WTC11 (cell line): Measurements from ENCODE around the gene LTBR. TPM values are rescaled to one million over a fixed set of nuclear protein-coding genes. Genes with fewer than 3 reads are reported as not detected.

ENCODE experiments used
- ATAC-seq: fragments of 200-7000 bp; cut with Tn5 transposase; 2 replicates; pipeline ENCODE4 v1.10.0; 2021; ENCODE audit warnings: mild to moderate bottlenecking, moderate library complexity
- CTCF ChIA-PET: fragments of 300-600 bp; sonication (Branson Sonifier 250); formaldehyde crosslinking; loops from one replicate; lab custom pipeline; 2021; ENCODE audit warnings: antibody characterized with exemption; lab: Charles Lee
- POLR2A ChIA-PET: fragments of 350-600 bp; sonication (Branson Sonifier 250); formaldehyde crosslinking; loops from one replicate; lab custom pipeline; 2021; ENCODE audit warnings: antibody characterized with exemption; lab: Charles Lee
- DNase-seq: peaks from one replicate; pipeline ENCODE4 v3.0.0; 2021; ENCODE audit warnings: low spot score
- H3K27ac Mint-ChIP-seq: 2 replicates; pipeline ENCODE4 v1.8.0; 2021; ENCODE audit warnings: mixed read lengths
- H3K27me3 Mint-ChIP-seq: 2 replicates; pipeline ENCODE4 v1.8.0; 2021; ENCODE audit warnings: low read depth, mild to moderate bottlenecking, moderate library complexity, mixed read lengths
- H3K36me3 Mint-ChIP-seq: 2 replicates; pipeline ENCODE4 v1.8.0; 2021; ENCODE audit warnings: mixed read lengths
- H3K4me1 Mint-ChIP-seq: 2 replicates; pipeline ENCODE4 v1.8.0; 2022; ENCODE audit warnings: mixed read lengths
- H3K4me3 Mint-ChIP-seq: 2 replicates; pipeline ENCODE4 v1.8.0; 2021; ENCODE audit warnings: mild to moderate bottlenecking, moderate library complexity, mixed read lengths
- H3K9me3 Mint-ChIP-seq: 2 replicates; pipeline ENCODE4 v1.8.0; 2021; ENCODE audit warnings: mixed read lengths
- CREB1 ChIP-seq: sonication (generic); formaldehyde crosslinking; IDR thresholded peaks from 2 replicates; pipeline ENCODE4 v1.8.0; 2023; ENCODE audit warnings: mild to moderate bottlenecking, missing genetic modification reagents
- ELF4 ChIP-seq: sonication (generic); formaldehyde crosslinking; IDR thresholded peaks from 2 replicates; pipeline ENCODE4 v1.8.1; 2022; ENCODE audit warnings: low read depth, mild to moderate bottlenecking, moderate library complexity, missing genetic modification reagents
- GRHL2 ChIP-seq: fragments of 250-450 bp; sonication (Bioruptor Pico); IDR thresholded peaks from 2 replicates; pipeline ENCODE4 v1.8.0; 2022; ENCODE audit warnings: mild to moderate bottlenecking, moderate library complexity; ENCODE audit not compliant: insufficient replicate concordance, severe bottlenecking
- NFYB ChIP-seq: sonication (generic); formaldehyde crosslinking; conservative IDR thresholded peaks from 2 replicates; pipeline ENCODE4 v1.8.0; 2022; ENCODE audit warnings: low read depth, missing genetic modification reagents
- NR1H2 ChIP-seq: sonication (generic); formaldehyde crosslinking; IDR thresholded peaks from 2 replicates; pipeline ENCODE4 v1.9.0; 2021; ENCODE audit warnings: mild to moderate bottlenecking, moderate library complexity, missing genetic modification reagents
- OVOL2 ChIP-seq: fragments of 250-450 bp; sonication (Bioruptor Pico); IDR thresholded peaks from 2 replicates; pipeline ENCODE4 v1.9.0; 2021; ENCODE audit warnings: mild to moderate bottlenecking, borderline replicate concordance
- SOX15 ChIP-seq: fragments of 250-450 bp; sonication (Bioruptor Pico); IDR thresholded peaks from 2 replicates; pipeline ENCODE4 v1.9.0; 2021; ENCODE audit warnings: mild to moderate bottlenecking
- TEAD1 ChIP-seq: sonication (generic); formaldehyde crosslinking; IDR thresholded peaks from 2 replicates; pipeline ENCODE4 v1.8.0; 2022; ENCODE audit warnings: mild to moderate bottlenecking, missing genetic modification reagents
- ZBTB21 ChIP-seq: sonication (generic); formaldehyde crosslinking; IDR thresholded peaks from 2 replicates; pipeline ENCODE4 v1.8.1; 2023; ENCODE audit warnings: mild to moderate bottlenecking, missing genetic modification reagents, borderline replicate concordance
- ZNF232 ChIP-seq: sonication (generic); formaldehyde crosslinking; IDR thresholded peaks from 2 replicates; pipeline ENCODE4 v1.8.0; 2022; ENCODE audit warnings: mild to moderate bottlenecking, missing genetic modification reagents
- ZNF317 ChIP-seq: sonication (generic); formaldehyde crosslinking; IDR thresholded peaks from 2 replicates; pipeline ENCODE4 v1.8.1; 2023; ENCODE audit warnings: low read depth, mild to moderate bottlenecking, moderate library complexity, missing genetic modification reagents, borderline replicate concordance
- ZNF396 ChIP-seq: fragments of 250-450 bp; sonication (Bioruptor Pico); IDR thresholded peaks from 2 replicates; pipeline ENCODE4 v1.8.0; 2021; ENCODE audit warnings: mild to moderate bottlenecking, moderate library complexity, borderline replicate concordance
- total RNA-seq: library from RNA; stranded (reverse); gene quantifications from 3 replicates; pipeline ENCODE4 v1.2.3, GENCODE V29; 2021
- TF ChIP-seq, protein P1 (sequence below): sonication (generic); formaldehyde crosslinking; IDR thresholded peaks from 2 replicates; pipeline ENCODE4 v1.8.1; 2022; ENCODE audit warnings: mild to moderate bottlenecking, moderate library complexity, missing genetic modification reagents
- TF ChIP-seq, protein P2 (sequence below): sonication (generic); formaldehyde crosslinking; IDR thresholded peaks from 2 replicates; pipeline ENCODE4 v1.8.1; 2022; ENCODE audit warnings: low read depth, mild to moderate bottlenecking, moderate library complexity, missing genetic modification reagents, borderline replicate concordance
- TF ChIP-seq, protein P3 (sequence below): fragments of 250-450 bp; sonication (Bioruptor Pico); IDR thresholded peaks from 2 replicates; pipeline ENCODE4 v1.9.0; 2021; ENCODE audit warnings: mild to moderate bottlenecking
- TF ChIP-seq, protein P4 (sequence below): fragments of 250-450 bp; sonication (Bioruptor Pico); IDR thresholded peaks from 2 replicates; pipeline ENCODE4 v2.1.2; 2022; ENCODE audit warnings: mild to moderate bottlenecking, moderate library complexity
- TF ChIP-seq, protein P5 (sequence below): sonication (generic); formaldehyde crosslinking; IDR thresholded peaks from 2 replicates; pipeline ENCODE4 v1.8.1; 2022; ENCODE audit warnings: missing genetic modification reagents, borderline replicate concordance
- TF ChIP-seq, protein P6 (sequence below): sonication (generic); formaldehyde crosslinking; IDR thresholded peaks from 2 replicates; pipeline ENCODE4 v1.8.0; 2023; ENCODE audit warnings: mild to moderate bottlenecking, missing genetic modification reagents
- TF ChIP-seq, protein P7 (sequence below): sonication (generic); formaldehyde crosslinking; IDR thresholded peaks from 2 replicates; pipeline ENCODE4 v1.8.1; 2023; ENCODE audit warnings: mild to moderate bottlenecking, missing genetic modification reagents, moderate library complexity

Gene LTBR
- total RNA-seq, 1 experiment from 2014 or later = 4.0 TPM

DNA sequence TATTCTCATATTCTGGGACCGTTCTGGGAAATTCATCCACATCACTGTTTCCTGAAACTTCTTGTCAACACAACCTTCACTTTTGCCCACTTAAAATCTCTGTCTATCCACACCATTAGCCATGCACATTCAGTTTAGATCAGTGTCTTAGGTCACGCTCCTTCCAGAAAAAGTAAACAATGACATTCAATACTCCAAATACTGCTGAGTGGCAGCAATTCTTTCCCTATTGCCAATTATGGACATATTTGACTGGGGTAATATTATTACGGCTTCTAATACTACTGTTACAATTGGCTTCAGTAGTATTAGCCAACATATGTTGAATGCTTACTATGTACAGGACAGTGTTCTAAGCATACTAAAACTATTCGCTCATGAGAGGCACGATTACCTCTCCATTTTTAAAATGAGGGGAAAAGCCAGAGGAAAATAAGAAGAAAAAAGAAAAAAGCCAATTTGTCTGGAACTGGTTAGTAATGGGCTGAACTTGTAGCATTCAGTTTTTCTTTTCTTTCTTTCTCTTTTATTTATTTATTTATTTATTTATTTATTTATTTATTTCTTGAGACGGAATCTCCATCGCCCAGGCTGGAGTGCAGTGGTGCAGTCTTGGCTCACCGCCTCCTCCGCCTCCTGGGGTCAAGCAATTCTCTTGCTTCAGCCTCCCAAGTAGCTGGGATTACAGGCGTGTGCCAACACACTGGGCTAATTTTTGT, 23.4 kb downstream of the LTBR start (continued):
- TF ChIP-seq, protein P1, sequence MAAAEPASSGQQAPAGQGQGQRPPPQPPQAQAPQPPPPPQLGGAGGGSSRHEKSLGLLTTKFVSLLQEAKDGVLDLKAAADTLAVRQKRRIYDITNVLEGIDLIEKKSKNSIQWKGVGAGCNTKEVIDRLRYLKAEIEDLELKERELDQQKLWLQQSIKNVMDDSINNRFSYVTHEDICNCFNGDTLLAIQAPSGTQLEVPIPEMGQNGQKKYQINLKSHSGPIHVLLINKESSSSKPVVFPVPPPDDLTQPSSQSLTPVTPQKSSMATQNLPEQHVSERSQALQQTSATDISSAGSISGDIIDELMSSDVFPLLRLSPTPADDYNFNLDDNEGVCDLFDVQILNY (CRISPR knock-in tag) = no peak
- no peak for TF ChIP-seq OVOL2 (CRISPR knock-in tag)
- TF ChIP-seq ELF4 (CRISPR knock-in tag) = no peak
- no peak for TF ChIP-seq ZNF317 (CRISPR knock-in tag)
- TF ChIP-seq, protein P2, sequence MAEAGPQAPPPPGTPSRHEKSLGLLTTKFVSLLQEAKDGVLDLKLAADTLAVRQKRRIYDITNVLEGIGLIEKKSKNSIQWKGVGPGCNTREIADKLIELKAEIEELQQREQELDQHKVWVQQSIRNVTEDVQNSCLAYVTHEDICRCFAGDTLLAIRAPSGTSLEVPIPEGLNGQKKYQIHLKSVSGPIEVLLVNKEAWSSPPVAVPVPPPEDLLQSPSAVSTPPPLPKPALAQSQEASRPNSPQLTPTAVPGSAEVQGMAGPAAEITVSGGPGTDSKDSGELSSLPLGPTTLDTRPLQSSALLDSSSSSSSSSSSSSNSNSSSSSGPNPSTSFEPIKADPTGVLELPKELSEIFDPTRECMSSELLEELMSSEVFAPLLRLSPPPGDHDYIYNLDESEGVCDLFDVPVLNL = no peak
- TF ChIP-seq NR1H2 (CRISPR knock-in tag) = no peak
- no peak for TF ChIP-seq ZBTB21 (CRISPR knock-in tag)

DNA sequence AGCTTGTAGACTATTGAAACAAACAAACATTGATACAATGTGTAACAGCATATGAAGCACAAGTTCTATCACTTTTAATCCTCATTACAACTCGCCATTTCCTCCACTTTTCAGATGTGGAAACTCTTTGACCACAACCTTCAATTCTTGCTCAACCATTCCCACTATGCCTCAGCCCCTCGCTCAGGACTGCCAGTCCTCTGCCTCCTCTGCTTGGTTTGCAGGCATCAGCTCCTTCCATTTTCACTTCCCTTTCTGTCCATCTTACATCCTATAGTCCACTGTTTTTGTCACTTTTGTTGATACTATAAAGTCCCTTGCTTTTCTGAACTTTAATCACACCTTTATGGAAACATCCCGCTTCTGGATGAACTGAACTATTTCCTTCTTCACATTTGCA, 32.6 kb downstream of the LTBR start:
- ATAC-seq = no peak
- Mint-ChIP-seq H3K4me1 (no peaks in the 10 kb centered on the region), H3K4me3 (no peak overlapping the region), H3K27ac (no peak overlapping the region), H3K36me3 (no peaks in the 10 kb centered on the region), H3K27me3 (no peaks in the 10 kb centered on the region; the same call in 1 of the 2 replicates), H3K9me3 (peaks cover 10% of the 10 kb centered on the region)
- CTCF ChIA-PET = no interaction called here
- TF ChIP-seq, protein P3, sequence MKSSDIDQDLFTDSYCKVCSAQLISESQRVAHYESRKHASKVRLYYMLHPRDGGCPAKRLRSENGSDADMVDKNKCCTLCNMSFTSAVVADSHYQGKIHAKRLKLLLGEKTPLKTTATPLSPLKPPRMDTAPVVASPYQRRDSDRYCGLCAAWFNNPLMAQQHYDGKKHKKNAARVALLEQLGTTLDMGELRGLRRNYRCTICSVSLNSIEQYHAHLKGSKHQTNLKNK (CRISPR knock-in tag) = no peak
- TF ChIP-seq ELF4 (CRISPR knock-in tag) = no peak
- TF ChIP-seq, protein P4, sequence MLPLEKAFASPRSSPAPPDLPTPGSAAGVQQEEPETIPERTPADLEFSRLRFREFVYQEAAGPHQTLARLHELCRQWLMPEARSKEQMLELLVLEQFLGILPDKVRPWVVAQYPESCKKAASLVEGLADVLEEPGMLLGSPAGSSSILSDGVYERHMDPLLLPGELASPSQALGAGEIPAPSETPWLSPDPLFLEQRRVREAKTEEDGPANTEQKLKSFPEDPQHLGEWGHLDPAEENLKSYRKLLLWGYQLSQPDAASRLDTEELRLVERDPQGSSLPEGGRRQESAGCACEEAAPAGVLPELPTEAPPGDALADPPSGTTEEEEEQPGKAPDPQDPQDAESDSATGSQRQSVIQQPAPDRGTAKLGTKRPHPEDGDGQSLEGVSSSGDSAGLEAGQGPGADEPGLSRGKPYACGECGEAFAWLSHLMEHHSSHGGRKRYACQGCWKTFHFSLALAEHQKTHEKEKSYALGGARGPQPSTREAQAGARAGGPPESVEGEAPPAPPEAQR = no peak
- TF ChIP-seq, all 79 proteins: peak for 0
- POLR2A ChIA-PET = no interaction called here
- no peak for DNase-seq

DNA sequence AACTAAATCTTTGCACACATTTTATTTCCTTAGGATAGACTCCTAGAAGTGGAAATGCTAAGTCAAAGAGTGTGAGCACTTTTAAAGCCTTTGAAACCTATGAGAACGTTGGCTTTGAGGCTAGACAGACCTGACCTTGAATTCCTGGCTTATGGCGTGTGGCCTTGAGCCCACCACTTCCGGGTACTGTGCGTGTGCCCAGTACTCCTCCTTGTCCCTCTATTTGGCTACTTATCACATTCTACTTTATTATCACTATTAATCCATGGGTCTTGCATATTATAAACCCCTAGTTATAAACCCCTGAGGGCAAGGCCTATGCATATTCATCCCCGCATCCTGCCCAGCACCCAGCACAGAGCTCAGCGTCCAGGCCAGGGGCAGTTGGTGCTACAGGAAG, 34.8 kb downstream of the LTBR start:
- ATAC-seq (no peak), DNase-seq (no peak)
- ChIA-PET POLR2A (interaction anchor here (1.2 kb wide), 1 partner anchor 56 kb away, joined by 4 read pairs; no protein-coding TSS in a partner anchor), CTCF (interaction anchor here (1.8 kb wide), 1 partner anchor 47 kb away, joined by 7 read pairs; no protein-coding TSS in a partner anchor)
- Mint-ChIP-seq H3K27ac (no peak overlapping the region), H3K9me3 (peaks cover 10% of the 10 kb centered on the region), H3K4me1 (peaks cover 5% of the 10 kb centered on the region; the same call in 1 of the 2 replicates), H3K4me3 (no peak overlapping the region), H3K27me3 (no peaks in the 10 kb centered on the region; the same call in none of the 2 replicates), H3K36me3 (no peaks in the 10 kb centered on the region)
- no peak for TF ChIP-seq GRHL2 (CRISPR knock-in tag)
- no peak for TF ChIP-seq ZNF396 (CRISPR knock-in tag)
- TF ChIP-seq, protein P5, sequence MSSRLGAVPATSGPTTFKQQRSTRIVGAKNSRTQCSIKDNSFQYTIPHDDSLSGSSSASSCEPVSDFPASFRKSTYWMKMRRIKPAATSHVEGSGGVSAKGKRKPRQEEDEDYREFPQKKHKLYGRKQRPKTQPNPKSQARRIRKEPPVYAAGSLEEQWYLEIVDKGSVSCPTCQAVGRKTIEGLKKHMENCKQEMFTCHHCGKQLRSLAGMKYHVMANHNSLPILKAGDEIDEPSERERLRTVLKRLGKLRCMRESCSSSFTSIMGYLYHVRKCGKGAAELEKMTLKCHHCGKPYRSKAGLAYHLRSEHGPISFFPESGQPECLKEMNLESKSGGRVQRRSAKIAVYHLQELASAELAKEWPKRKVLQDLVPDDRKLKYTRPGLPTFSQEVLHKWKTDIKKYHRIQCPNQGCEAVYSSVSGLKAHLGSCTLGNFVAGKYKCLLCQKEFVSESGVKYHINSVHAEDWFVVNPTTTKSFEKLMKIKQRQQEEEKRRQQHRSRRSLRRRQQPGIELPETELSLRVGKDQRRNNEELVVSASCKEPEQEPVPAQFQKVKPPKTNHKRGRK = no peak
- TF ChIP-seq TEAD1 (CRISPR knock-in tag) = no peak
- TF ChIP-seq SOX15 = no peak
- TF ChIP-seq, protein P6, sequence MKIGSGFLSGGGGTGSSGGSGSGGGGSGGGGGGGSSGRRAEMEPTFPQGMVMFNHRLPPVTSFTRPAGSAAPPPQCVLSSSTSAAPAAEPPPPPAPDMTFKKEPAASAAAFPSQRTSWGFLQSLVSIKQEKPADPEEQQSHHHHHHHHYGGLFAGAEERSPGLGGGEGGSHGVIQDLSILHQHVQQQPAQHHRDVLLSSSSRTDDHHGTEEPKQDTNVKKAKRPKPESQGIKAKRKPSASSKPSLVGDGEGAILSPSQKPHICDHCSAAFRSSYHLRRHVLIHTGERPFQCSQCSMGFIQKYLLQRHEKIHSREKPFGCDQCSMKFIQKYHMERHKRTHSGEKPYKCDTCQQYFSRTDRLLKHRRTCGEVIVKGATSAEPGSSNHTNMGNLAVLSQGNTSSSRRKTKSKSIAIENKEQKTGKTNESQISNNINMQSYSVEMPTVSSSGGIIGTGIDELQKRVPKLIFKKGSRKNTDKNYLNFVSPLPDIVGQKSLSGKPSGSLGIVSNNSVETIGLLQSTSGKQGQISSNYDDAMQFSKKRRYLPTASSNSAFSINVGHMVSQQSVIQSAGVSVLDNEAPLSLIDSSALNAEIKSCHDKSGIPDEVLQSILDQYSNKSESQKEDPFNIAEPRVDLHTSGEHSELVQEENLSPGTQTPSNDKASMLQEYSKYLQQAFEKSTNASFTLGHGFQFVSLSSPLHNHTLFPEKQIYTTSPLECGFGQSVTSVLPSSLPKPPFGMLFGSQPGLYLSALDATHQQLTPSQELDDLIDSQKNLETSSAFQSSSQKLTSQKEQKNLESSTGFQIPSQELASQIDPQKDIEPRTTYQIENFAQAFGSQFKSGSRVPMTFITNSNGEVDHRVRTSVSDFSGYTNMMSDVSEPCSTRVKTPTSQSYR (CRISPR knock-in tag) = no peak
- no peak for TF ChIP-seq ZNF232
- TF ChIP-seq CREB1 = no peak
- TF ChIP-seq, protein P4 = no peak
- TF ChIP-seq, protein P7, sequence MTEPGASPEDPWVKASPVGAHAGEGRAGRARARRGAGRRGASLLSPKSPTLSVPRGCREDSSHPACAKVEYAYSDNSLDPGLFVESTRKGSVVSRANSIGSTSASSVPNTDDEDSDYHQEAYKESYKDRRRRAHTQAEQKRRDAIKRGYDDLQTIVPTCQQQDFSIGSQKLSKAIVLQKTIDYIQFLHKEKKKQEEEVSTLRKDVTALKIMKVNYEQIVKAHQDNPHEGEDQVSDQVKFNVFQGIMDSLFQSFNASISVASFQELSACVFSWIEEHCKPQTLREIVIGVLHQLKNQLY (CRISPR knock-in tag) = no peak
- no peak for TF ChIP-seq NFYB
- TF ChIP-seq, protein P1 (CRISPR knock-in tag) = no peak
- no peak for TF ChIP-seq ELF4 (CRISPR knock-in tag)
